ENCODE results near the gene EHD4.

GRCh38 chr15:41894251-41894790 is 78.0 kb downstream of the EHD4 start:
- no peak for TF ChIP-seq CTCF (optimal IDR thresholded peaks at IDR 0.05 in 1 of 3, IDR thresholded peaks at IDR 0.05 in 1 of 3, conservative IDR thresholded peaks at IDR 0.05 in 1 of 3; ENCODE audit: extremely low read depth in 1 of 3, insufficient read depth in 2 of 3, low read length in 3 of 3)
- TF ChIP-seq EZH2 (IDR thresholded peaks at IDR 0.05; ENCODE audit: low read length) = no peak
